ENCODE data around the gene PLEKHJ1. TPM values are rescaled to one million over a fixed set of nuclear protein-coding genes. Genes with fewer than 3 reads are reported as not detected.

The PLEKHJ1 gene
- total and polyA plus RNA-seq, 4 donors = 22.2 to 44.5 (median 37.0) TPM

GRCh38 chr19:2227415-2228156, 8.5 kb downstream of the PLEKHJ1 start:
- Histone ChIP-seq H3K4me1 (ENCODE audit: control insufficient read depth in 4 of 4, insufficient read depth in 4 of 4, low read length in 3 of 4) (peaks cover 7 to 27% (median 13%) of the 10 kb centered on the region in 4 donors), H3K9ac (ENCODE audit: low read depth in 1 of 2, low read length in 2 of 2) (no peak overlapping the region), H3K4me3 (ENCODE audit: low read depth in 1 of 3, low read length in 3 of 3) (no peak overlapping the region), H3K27ac (ENCODE audit: low read depth in 1 of 2, low read length in 2 of 2) (no peak overlapping the region), H3K36me3 (ENCODE audit: control insufficient read depth in 4 of 4, insufficient read depth in 3 of 4, low read depth in 1 of 4, low read length in 3 of 4) (peaks cover 0 to 37% (median 14%) of the 10 kb centered on the region in 4 donors), H3K9me3 (ENCODE audit: control insufficient read depth in 4 of 4, low read length in 3 of 4) (no peaks in the 10 kb centered on the region), H3K27me3 (ENCODE audit: control insufficient read depth in 4 of 4, insufficient read depth in 4 of 4, low read length in 3 of 4) (no peaks in the 10 kb centered on the region)
- DNase-seq (ENCODE audit: low spot score) = no peak
- TF ChIP-seq HNF4A (conservative IDR thresholded peaks at IDR 0.05) (peak in 1 of 2 donors; percentile 4), CTCF (IDR thresholded peaks at IDR 0.05; ENCODE audit: low read depth, low read length, missing input control) (no peak)
- WGBS = 79% methylated on average over 67 of the region's 67 CpGs

- Histone ChIP-seq H3K27me3 (ENCODE audit: control insufficient read depth in 4 of 4, insufficient read depth in 4 of 4, low read length in 3 of 4) (no peaks in the 10 kb centered on the region), H3K4me1 (ENCODE audit: control insufficient read depth in 4 of 4, insufficient read depth in 4 of 4, low read length in 3 of 4) (peaks cover 7 to 27% (median 13%) of the 10 kb centered on the region in 4 donors), H3K27ac (ENCODE audit: low read depth in 1 of 2, low read length in 2 of 2) (no peak overlapping the region), H3K4me3 (ENCODE audit: low read depth in 1 of 3, low read length in 3 of 3) (no peak overlapping the region), H3K9ac (ENCODE audit: low read depth in 1 of 2, low read length in 2 of 2) (no peak overlapping the region), H3K9me3 (ENCODE audit: control insufficient read depth in 4 of 4, low read length in 3 of 4) (no peaks in the 10 kb centered on the region), H3K36me3 (ENCODE audit: control insufficient read depth in 4 of 4, insufficient read depth in 3 of 4, low read depth in 1 of 4, low read length in 3 of 4) (peaks cover 0 to 37% (median 16%) of the 10 kb centered on the region in 4 donors)
- TF ChIP-seq ATF3 (IDR thresholded peaks at IDR 0.05) (no peak), CTCF (IDR thresholded peaks at IDR 0.05; ENCODE audit: low read depth, low read length, missing input control) (no peak), FOXA2 (IDR thresholded peaks at IDR 0.05) (no peak), EGR1 (IDR thresholded peaks at IDR 0.05; ENCODE audit: low read depth in 2 of 2) (no peak), NR2F2 (IDR thresholded peaks at IDR 0.05) (no peak), HNF4G (IDR thresholded peaks at IDR 0.05) (no peak), RXRA (IDR thresholded peaks at IDR 0.05) (no peak), HNF4A (conservative IDR thresholded peaks at IDR 0.05) (no peak), RAD21 (IDR thresholded peaks at IDR 0.05) (no peak), SP1 (IDR thresholded peaks at IDR 0.05) (no peak), FOXA1 (IDR thresholded peaks at IDR 0.05) (no peak), MAX (IDR thresholded peaks at IDR 0.05) (no peak)
- WGBS = 95% methylated on average over 53 of the region's 53 CpGs
- no peak for DNase-seq (ENCODE audit: low spot score)
Observed at GRCh38 chr19:2226840-2227360, 9.2 kb downstream of the PLEKHJ1 start.
